Left lobe of liver (tissue), 2 donors: Measurements from ENCODE around the gene LAMA4. TPM values are rescaled to one million over a fixed set of nuclear protein-coding genes. Genes with fewer than 3 reads are reported as not detected.
"Not testable (repeated sequence)": the region's sequence is repeated elsewhere in the genome, so short reads cannot be mapped to it uniquely, and the experiment has no call there.

Experiments
- ATAC-seq: fragments of 200-7000 bp; cut with Tn5 transposase; one replicate; pipeline ENCODE4 v1.9.1; 2020; ENCODE audit warnings: mild to moderate bottlenecking, moderate library complexity
- DNase-seq: peaks from one replicate; pipeline ENCODE4 v3.0.0-alpha.2; 2020; ENCODE audit warnings: low spot score
- total RNA-seq: library from RNA; stranded (reverse); gene quantifications from one replicate; pipeline ENCODE4 v1.2.1, GENCODE V29; 2021
- donor health status: DM: no; HTN: no; CAD: no; lungs with moderate emphysema.
- donor health status: DM: no; HTN: yes; CAD: no.

Gene LAMA4
- total RNA-seq, 1 donor from 2014 or later: 2.8 TPM

DNA sequence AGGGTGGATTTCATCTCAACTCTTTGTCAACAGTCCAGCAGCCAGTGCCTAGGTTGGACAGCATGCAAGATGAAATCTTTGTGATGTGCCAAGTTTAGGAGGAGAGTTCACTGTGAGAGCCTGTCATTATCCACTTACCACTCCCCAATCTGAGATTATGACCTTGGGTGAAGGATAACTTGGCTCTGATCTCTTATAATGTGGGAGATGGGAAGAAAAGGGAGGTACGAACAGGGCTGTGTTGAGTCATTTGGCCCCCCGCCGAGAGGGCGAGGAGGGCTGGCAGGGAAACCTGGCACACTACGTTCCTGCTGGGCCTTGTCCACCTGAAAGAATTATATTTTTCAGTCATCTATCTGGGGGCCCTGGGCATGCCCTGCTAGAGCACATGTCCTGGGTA, 35.8 kb downstream of the LAMA4 start:
- peak; percentile 85 for ATAC-seq
- DNase-seq: peak; percentile 73

DNA sequence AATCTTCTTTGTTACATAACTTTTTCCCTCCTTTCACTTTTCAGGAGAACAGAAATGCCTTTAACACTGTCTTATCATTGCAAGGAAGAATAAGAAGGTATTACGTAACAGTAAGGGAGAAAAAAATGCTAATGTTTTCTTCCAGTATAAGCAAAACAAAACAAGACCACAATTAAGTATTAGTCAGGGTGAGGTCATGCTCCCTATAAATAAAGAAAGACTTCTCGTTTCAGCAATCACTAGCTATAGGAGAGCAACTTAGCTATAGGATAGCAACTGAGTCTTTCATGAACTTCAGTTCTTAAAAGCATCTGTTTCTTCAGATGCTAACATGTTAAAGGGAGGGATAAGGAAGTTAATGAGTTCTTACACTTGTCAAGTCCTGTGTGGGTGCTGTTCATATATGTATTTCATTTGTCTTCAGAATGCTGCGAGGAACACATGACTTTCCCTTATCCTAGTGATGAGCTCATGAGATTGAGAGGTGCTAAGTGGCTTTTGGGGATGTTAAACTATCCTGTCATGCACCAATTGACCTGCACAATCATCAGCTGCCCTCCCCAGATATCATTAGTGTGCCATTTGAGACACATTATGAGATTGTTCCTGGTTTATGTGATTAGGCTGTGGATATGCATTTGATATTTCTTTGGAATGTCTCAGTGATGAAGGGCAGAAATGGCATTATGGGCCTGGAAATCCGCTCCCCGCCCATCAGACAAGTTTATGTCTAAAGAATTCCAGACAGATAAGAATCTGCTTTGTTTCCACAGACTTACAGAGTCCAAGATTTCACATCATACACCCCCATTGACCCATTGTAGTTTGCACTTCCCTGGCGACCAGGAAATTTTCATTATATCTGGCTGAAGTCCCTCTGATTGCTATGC, 37.5 kb downstream of the LAMA4 start:
- ATAC-seq: no peak
- no peak for DNase-seq

DNA sequence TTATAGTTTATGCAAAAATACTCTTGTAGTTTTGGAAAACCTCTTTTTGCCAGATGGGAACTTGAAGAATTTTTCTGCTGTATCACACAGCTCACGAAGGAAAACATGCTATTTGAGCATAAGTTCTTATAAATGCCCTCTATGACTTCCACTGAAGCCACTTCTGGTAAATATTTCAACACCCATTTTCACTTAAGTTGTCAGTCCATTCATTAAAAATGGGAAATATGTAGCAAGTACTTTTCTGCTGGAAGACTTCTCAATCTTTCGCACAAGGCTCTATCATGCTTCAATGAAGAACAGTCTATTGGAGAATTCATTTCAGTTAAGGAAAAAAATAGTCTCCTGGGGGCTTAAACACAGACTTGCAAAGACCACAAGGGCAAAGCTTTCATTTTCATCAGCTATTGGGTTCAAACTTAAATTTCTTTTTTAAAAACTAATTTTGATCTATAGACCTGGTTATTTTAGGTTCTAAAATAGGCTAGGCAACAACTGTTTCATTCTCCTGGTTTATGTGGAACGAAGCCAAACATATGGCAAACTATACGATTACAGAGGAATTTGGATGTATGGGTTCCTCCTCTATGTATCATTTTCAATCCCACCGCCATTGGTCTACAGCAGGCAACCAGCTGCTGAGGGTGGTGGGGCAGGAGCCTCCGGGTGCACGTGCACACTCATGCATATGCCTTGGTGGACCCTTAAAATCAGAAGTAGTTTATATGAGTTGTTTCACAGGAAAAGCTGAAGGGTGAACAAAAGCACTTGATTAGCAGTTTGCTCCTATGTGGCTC, 38.7 kb downstream of the LAMA4 start:
- DNase-seq (no peak), ATAC-seq (no peak)

DNA sequence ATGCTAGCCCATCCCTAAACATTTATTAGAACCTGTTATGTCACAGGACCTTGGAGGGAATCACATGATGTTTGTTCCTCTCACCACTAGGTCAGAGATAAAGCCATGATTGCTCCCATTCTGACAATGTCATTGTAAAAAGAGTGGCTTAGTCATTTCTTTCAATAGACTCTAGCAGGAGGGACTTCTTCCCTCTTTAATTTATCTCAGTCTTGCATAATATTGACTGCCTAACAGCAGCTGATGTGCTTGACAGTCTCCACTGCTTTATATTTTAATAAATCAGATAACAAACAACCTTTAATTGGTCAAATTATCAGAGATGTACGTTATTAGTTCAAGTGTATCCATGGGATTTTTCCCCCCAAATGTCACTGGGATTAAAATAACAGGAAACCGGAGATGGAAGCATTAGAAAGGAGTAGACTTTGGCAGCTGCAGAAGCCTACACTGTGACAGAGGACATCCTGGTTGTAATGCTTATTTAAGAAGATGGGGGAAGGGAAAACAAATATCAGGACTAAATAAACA, 39.6 kb downstream of the LAMA4 start:
- peak; percentile 72 for ATAC-seq
- DNase-seq: no peak

DNA sequence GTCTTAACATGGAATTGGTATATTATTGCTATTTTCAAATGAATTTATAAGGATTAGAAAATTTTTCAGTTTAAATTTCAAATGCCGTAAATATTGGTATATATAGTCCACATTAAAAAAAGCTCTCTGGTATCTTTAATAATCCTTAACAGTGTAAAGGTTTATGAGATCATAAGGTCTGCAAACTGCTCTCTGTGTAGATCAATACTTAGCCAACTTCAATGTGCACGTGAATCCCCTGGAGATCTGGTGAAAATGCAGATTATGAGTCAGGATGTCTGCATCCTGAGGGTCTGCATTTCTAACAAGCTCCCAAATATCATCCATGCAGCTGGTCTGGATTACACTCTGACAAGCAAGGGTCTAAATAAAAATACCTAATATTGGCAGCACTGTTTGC, 43.5 kb downstream of the LAMA4 start:
- no peak for DNase-seq
- no peak for ATAC-seq

DNA sequence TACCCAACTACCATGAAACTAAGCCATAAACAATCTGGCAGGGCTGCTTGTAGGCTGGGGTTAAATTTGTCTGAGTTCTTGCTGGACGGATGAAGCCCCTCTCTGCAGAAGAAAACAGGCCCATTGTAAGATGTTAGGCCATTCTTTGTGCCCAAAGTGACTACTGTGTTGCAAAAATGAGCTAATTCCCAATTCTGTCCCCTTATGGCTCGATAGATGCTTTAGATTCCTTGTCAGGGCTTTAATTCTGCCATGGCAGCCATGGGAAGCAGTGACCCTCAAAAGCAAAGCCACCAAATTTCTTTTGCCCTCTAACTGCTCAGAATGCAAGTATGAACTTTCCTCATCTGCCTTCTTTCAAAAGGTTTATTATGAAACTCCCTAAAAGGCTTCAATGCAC, 45.2 kb downstream of the LAMA4 start:
- no peak for DNase-seq
- no peak for ATAC-seq

DNA sequence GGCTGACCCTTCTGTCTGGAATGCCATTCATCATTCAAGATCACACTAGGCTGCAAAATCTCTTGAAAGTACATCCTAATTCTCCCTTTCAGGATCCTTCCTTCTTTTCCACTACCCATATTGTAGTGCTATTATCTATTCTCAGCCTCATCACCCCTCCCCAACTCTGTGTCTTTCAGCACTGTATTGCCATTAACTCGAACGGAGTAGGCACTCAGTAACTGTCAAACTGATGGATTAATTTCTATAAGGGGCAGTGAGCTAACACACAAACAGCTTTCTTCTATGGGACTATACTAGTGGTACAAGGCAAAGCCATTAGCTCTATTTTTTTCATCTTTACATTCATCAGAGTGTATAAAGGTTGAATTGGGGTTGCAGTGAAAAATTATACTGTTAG, 46.6 kb downstream of the LAMA4 start:
- DNase-seq (no peak), ATAC-seq (no peak)

DNA sequence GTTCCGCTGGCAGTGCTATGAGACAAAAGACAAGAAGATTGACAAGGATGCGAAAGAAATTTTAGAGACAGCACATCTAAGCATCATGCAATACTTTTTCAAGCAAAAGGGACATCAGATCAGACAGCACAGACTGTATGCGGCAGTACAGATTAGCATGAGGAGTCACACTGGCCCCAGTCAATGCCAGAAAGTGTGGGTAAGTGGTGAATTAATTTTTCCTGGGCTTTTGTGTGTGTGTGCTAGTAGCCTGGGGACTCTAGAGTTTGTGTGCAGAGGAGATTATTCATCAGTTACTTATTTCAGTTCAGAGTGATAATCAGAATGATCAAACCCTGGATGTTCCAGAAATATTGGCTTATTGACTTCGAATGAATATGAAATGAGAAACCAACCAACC, 47.2 kb downstream of the LAMA4 start:
- ATAC-seq: no peak
- no peak for DNase-seq

DNA sequence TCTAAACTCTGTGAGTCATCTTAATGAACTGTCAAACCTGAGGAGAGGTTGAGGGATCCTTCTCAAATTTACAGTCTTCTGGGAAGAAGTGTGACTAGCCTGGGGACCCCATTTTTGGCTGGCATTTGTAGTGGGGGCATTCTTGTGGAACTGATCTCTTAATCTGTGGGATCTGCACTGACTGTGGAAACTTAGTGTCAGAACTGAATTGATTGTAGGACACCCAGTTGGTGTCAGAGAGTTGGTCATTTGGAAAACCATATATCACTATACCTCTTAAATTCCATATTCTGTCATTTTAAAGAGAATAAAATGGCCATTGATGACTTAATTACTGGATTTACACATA, 48.3 kb downstream of the LAMA4 start:
- ATAC-seq (no peak), DNase-seq (no peak)

DNA sequence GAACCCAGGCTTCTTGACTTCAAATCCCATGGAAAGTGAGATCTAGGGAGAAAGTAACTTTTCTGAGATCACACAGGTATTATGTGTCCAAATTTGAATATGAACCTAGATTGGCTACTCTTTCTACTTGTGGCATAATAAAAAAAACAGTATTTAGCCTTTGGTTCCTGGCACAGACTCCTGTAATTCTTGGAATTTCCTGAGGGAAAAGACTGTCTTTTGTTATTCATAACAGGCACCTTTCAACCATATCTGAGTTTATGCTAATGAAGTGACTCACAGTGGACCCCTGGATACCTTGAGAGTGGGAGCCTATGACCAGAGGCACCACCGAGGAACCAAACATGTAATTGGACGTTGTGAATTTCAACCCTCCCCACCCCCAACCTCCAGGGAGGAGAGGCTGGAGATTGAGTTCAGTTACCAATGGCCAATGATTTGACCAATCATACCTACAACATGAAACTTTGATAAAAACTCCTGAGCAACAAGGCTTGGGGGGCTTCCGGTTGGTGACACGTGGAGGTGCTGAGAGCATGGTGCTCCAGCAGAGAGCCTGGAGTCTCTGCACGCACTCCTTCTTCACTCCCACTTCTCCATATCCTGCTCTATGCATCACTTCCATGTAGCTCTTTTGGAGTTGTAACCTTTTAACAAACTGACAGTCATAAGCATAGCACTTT, 48.8 kb downstream of the LAMA4 start:
- DNase-seq (no peak), ATAC-seq (no peak)

DNA sequence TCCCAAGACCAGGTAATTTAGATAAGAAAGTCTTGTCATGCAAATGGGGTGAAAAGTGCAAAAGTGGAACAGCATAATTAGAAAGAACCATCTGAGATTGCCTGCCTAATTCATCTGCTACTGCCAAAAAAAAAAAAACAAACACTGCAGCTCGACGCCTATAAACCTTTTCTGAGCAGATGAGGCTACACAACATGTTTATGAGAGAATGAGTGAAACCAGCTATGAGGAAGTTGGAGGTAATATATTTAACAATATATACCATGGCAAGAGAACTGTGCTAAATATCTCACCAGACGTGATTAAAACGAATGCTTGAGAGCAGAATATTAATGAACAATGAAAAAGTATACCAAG, 50.0 kb downstream of the LAMA4 start:
- DNase-seq (no peak), ATAC-seq (peak; percentile 48)

DNA sequence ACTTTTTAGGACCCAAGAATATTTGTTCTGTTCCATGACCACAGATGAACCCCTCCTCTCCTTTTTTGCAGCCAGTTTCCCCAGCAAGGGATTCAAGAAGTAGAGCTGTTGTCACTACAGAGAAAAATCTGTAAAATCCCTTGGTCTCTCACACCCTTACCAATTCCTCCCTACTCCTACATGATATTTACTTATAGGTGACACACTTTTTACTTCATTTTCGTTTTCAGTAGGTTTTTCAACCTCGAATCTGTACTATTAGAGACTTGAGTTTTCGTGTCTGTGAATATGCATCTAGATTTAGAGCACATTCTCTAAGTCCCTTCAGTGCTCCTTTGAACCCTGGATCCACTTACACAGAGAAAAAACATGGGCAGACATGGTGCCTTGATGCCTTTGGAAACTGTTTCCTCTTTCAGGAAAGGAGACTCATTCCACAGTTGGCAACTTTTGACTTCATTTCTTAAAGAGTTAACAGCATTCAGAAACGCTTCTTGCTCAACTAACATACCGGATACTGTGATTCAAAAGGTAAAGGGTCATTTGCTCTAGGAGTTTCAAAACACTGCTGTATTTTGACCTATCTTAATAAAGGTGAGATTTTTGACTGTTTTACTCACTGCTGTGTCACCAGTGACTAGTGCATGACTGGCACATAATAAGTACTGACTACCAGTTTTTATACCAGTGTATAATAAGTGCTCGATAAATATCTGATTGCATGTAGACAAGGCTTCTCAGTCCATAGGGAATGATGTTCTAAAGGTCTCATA, 50.6 kb downstream of the LAMA4 start:
- ATAC-seq (peak; percentile 90), DNase-seq (no peak)

DNA sequence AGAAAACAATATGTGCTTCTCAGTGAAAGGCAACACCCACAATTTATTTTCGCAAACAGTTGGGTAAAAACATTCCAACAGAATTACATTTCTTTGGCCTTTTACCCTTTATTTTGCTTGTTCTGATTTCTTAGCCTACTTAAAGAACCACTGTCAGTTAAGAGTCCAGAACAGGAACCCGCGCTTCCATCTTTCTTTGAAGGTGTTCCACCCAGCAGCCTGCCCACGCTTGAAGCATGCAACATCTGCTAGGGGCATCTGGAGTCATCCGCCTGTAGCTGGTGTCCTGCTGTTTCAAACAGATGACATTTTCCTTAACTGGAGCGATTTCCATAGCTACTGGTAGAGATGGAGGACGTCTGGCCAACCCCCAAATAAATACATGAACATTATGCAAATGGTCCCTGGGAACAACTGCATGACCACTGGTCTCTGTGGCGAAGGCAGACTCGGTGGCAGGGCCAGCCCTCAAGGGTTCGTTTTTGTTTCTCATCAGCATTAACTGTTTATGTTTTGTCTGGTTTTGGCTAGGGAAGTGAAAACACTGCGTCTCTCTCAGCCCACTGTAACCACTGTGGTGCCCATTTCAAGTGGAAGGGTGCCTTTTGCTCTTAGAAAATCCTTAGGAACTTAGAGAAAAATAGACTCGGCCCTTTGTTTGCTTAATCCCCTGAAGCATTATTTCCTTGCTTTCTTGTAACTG, 51.6 kb downstream of the LAMA4 start:
- DNase-seq (no peak), ATAC-seq (peak; percentile 5)

DNA sequence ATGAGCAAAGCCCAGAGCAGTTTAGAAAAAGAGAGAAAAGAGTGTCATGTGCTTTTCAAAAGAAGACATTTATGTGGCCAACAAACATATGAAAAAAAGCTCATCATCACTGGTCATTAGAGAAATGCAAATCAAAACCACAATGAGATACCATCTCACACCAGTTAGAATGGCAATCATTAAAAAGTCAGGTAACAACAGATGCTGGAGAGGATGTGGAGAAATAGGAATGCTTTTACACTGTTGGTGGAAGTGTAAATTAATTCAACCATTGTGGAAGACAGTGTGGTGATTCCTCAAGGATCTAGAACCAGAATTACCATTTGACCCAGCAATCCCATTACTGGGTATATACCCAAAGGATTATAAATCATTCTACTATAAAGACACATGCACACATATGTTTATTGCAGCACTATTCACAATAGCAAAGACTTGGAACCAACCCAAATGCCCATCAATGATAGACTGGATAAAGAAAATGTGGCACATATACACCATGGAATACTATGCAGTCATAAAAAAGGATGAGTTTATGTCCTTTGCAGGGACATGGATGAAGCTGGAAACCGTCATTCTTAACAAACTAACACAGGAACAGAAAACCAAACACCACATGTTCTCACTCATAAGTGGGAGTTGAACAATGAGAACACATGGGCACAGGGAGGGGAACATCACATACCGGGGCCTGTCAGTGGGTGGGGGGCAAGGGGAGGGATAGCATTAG, 54.0 kb downstream of the LAMA4 start:
- DNase-seq, ATAC-seq: not testable (repeated sequence)

DNA sequence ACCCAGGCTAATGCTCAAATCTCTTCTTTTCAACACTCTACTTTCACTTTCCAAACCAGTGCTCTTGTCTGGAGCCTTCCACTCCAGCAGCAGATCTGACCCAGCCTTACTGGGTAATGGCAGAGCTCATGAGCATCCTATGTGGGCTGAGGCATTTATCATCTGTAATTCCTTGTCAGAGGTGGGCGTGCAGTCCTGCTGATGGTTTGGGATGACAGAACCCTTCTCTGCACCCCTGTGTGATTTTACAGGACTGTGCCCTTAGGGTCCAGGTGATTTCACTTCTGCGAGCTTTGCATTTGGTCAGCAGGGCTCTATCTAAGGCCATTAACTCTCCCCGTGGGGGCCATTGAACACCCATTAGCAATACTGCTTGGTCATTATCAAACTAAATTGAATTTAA, 55.4 kb downstream of the LAMA4 start:
- ATAC-seq (peak; percentile 66), DNase-seq (no peak)

DNA sequence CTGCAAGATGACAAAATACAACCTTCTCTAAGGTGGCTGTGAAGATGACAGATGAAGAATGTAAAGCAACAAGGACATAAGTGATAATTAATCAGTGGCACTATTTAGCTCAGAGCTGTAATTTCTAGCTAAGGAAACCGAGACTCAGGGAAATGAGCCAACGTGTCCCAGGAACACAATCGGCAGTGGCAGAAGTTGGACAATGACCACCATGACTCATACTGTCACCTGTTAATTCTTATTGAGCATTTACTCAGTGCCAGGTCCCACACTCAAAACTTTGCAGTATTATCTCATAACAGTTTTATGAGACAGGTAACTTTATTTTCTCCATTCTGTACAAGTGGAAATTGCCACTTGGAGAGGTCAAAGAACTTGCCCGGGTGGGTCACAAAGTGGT, 55.8 kb downstream of the LAMA4 start:
- ATAC-seq: peak; percentile 54
- DNase-seq: no peak

DNA sequence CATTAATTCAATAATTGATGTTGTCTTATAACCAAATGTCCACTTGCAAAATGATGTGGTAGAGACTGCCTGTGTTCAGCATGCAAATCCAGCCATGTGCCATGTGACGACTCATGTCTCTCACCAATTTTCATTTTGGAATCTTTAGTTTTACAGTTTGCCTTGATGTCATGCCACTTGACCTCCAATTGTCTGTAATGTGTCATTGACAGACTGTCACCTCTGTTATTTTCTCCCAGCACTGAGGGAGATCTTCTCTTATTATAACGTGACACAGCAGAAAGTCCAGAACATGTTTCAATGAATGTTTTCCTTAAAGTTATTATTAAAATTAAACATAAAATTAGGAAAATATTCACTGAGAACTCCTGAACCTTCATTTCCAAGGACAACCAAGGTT, 56.7 kb downstream of the LAMA4 start:
- DNase-seq (no peak), ATAC-seq (no peak)

DNA sequence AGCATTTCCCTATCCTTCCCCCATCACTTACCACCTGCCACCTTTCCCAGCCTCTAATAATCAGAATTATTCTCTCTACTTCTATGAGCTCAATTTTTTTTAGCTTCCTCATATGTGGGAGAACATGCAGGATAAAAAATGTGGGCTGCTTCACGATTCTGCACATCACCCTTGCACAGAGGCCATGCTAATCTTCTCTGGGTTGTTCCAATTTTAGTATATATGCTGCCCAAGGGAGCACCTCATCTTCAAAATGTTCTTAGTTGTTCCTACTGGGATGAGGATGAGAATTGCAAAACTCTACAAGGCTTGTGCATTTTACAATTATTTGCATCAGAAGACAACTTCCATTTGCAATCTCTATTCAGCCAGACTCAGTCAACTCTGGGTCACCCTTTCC, 58.1 kb downstream of the LAMA4 start:
- no peak for DNase-seq
- ATAC-seq: no peak

DNA sequence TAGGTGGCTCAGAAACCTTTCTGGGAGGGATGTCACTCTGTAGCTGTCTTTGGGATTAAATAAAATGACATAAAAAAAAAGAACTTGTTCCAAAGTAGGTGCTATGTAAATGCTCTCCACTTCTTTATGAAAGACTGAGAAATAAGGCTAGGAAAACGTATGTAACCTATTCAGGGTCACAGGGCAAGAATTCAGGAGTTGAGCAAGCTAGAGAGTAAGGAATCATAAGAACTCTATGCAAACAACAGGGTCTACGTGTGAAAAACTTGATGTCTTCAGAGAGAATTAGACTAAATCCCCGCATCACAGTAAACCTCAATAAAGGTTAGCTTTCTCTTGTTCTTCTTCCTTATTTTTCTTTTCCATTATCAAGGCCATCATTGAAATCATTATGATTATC, 59.2 kb downstream of the LAMA4 start:
- DNase-seq (no peak), ATAC-seq (no peak)
